ENCODE measurements around the gene ZIC1.

The ZIC1 gene

GRCh38 chr3:147409143-147410115 lies at the start of gene ZIC1:
Gene ZIC1, plus strand, starts transcription at chr3:147409365. Its CDS starts 748 bp downstream, at chr3:147410113.
- DNase-seq: no peak

DNA sequence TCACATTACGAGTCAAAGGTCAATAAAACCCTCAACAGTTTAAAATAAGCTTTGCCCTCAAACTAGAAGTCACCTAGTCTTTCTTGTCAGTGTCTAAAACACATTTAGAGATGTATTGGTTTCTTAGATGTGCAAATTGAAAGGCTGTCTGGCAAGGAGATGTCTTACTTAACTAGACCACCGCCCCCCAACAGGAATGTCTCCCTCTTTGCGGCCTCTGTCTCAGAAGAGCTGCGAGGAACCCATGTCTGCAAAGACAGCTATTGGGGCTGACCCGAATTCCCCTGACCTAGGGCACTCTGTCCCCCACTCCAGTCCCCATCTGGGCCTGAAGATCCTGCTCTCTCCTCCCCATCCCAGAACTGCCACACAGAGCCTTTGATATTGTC lies 49.1 kb upstream of the ZIC1 start:
- DNase-seq: no peak

- no peak for DNase-seq
These were observed 48.3 kb upstream of the ZIC1 start for GRCh38 chr3:147360646-147361453.

GRCh38 chr3:147361454-147362420 lies 47.4 kb upstream of the ZIC1 start:
- DNase-seq: peak; percentile 19

DNA sequence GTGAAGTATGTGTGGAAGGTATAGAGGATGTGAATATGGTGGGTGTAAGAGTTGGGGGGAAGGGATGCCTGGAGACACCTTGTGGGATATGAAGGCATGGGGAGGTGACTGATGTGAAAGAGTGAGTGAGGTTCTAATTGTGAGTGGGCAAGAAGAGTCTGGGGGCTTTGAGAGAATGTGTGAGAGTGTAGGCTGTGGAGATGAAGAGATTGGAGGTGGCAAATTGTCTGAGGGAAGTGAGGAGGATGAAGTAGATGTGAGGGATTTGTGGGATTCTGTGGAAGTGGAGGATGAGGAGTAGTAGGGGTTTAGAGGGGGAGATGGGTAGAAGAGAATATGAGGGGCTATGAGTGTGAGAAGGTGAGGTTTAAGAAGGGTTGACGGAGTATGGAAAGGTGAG lies 44.4 kb upstream of the ZIC1 start:
- DNase-seq: no peak

GRCh38 chr3:147365196-147366115 lies 43.7 kb upstream of the ZIC1 start:
- no peak for DNase-seq

GRCh38 chr3:147367676-147368075 lies 41.5 kb upstream of the ZIC1 start:
- no peak for DNase-seq

GRCh38 chr3:147368151-147368550 lies 41.0 kb upstream of the ZIC1 start:
- no peak for DNase-seq

DNA sequence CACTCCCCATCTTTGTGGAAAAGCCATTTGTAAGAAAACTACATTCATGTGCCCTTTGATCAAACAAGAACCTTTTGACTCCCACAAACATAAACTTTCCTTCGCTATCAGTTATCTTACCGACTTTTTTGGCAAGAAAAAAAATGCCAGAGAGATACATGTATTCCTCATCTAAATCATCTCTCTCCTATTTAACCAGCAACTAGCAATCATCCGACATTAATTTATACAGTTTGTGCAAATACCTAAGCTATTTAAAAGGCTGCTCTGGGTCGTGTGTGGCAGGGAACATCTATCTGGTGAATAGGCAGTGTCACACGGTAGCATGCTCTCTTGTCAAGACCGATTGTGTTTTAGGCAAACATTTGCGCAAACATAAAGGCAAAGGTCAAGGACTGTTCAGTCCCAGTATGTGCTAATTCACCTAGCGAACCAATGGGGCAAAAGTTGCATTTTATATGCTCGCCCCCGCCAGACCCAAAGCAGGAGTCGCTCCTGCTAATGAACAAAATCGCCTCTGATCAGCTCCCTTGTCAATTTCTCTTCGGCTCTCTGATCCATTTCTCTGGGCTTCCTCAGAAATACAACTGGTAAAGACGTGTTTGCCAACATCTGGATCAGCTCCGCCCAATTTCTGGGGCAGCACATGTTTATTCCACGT lies 40.5 kb upstream of the ZIC1 start:
- DNase-seq: no peak

DNA sequence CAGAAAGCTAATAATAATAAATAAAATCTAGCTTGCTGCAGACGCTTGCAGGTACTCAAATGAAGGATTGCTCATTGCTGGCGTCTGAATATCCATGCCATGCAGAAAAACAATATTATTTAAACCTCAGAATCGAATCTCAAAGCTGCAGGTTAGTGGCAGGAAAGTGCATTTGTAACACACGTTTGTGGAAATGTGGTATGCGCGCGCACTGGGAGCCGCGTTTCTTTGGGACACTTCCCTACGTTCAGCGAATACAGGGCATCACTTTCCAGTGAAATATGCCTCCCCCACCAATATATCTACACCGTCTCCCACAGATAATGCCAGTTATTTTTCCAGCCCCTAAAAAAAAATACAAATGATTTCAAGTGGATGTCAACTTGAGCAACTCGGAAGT lies 39.9 kb upstream of the ZIC1 start:
- no peak for DNase-seq

DNA sequence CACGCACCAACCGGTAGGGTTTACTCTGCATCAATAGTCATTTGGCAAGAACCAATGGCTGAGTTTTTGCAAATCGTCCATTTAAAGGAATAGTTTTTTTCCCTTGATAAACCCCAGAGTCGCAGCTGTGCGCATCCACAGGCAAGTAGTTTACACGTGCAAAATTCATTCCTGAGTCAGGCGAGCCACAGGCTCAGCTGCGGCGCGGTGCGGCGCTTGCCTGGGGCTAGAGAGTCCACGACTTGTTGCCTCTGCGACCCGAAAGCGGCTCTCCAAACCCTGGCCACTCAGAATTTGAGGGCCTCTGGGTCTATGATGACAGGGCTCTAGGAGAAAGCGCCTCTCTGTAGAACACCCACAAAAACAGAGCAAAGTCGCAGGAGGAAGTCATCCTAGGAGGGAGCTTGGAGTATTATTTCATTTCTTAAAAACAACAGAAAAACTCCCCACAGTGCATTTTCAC lies 39.5 kb upstream of the ZIC1 start:
- no peak for DNase-seq

GRCh38 chr3:147370349-147370748 lies 38.8 kb upstream of the ZIC1 start:
- no peak for DNase-seq

- DNase-seq: no peak
These were observed 38.0 kb upstream of the ZIC1 start for GRCh38 chr3:147371140-147371539.

DNA sequence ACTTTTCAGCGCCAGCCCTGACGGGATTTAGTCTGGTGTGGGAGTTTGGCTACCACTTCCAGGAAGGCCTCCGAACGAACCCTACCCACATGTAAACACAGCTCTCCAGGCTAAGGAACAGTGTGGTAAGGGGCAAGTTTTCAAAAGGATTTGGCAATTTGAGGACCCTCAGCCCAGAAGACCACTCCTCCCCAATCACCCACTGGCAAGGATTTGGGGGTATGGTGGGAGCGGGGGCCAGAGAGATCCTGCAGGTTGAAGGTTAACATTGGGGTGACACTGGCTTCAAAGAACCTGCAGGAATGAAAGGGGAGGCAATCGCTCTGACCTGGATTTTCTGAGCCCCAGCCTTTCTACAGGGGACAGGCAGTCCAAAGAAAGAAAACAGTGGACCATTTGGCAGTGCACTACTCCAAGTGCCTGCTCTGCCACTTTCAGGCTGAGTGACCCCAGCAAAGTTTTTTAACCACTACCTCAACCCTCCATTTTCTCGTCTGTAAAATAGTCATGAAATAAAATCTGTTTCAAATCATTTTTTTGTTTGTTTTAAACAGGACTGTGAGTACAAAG lies 37.3 kb upstream of the ZIC1 start:
- no peak for DNase-seq

GRCh38 chr3:147372525-147373027 lies 36.6 kb upstream of the ZIC1 start:
- no peak for DNase-seq

DNA sequence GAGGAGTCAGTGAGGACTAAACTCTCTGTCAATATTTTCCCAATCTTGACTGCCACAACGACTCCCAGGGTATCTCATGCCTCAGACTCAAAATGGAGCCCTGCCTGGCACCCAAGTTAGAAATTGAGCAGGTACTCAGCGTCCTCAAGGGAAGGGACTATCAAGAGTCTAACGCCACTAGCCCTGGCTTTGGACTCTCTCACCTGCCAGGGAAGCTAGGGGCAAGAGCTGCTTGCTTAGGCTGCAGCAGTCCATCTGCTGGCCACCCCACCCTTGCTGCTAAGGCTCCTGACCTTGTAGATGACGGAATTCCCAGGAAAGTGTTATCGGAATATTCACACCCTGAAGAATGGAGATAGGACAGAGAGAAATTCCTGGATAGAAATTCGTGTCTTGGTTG lies 35.9 kb upstream of the ZIC1 start:
- DNase-seq: no peak

DNA sequence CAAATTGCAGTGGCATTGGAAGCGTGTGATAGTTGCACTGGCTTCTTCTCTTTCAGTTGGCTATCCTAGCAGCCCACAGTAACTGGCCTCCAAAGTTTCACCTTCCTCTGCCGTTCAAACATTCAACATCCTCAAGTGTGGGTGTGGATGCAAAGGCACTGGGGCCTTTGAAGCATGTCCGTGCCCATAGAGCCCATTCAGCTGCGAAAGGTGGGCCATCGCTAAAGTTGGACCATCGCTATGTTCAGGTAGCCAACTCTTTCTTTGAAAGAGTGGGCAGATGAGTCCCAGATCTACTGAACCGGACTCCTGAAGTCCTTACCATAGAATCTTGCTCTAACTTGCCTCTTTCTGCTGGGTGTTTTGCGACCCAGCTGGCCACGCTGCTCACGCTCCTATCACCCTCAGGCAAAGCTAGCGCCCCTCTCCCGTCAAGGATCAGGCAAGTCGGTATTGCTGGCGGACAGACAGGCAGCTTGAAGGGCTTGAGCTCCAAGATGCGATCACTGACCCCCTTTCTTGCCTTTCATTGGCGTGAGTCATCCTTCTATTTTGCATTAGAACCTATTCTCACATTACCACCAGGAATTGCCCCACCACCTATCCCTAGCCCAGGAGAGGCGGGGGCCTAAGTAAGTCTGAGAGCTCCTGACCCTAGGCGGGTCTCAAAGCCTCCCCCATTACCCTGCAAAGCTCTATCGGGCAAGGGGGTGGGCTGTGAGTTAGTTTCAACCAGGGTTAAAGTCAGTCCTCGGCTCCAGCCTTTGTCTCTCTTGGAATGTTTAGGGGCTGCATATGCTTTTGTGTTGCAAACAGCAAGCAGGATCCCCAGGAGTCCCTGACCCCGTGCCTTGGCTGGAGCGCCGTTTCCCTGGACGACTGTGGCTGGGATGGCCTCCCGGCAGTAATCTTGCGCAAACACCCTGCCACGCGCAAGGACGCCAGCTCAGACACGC lies 31.5 kb upstream of the ZIC1 start:
- no peak for DNase-seq

GRCh38 chr3:147379651-147380050 lies 29.5 kb upstream of the ZIC1 start:
- no peak for DNase-seq

GRCh38 chr3:147380387-147380951 lies 28.7 kb upstream of the ZIC1 start:
- no peak for DNase-seq
